H1 (cell line): ENCODE data around the gene IP6K3. TPM values are rescaled to one million over a fixed set of nuclear protein-coding genes. Genes with fewer than 3 reads are reported as not detected.

Experiments
- CTCF ChIA-PET: fragments of 300-600 bp; sonication (Branson Sonifier 250); formaldehyde crosslinking; loops from one replicate; lab custom pipeline; 2021; ENCODE audit not compliant: partially characterized antibody; lab: Charles Lee
- POLR2A ChIA-PET: fragments of 300-600 bp; sonication (Branson Sonifier 250); formaldehyde crosslinking; loops from one replicate; lab custom pipeline; 2021; ENCODE audit warnings: inconsistent platforms; ENCODE audit not compliant: partially characterized antibody; lab: Charles Lee
- DNase-seq, 2 experiments: peaks; one replicate each; pipeline versions ENCODE4 v3.0.0 to v3.0.0-alpha.2; 2010 to 2022; ENCODE audit warnings: low spot score in 2 of 2, low read depth in 1 of 2, mixed read lengths in 1 of 2
- FAIRE-seq: peaks from 2 replicates; lab custom pipeline; 2011; peaks lifted over from hg19 to GRCh38; lab: Jason Lieb, UNC
- H2AFZ ChIP-seq: 2 replicates; pipeline ENCODE4 v1.8.1; 2012; ENCODE audit warnings: low read length, inconsistent platforms
- H2AK5ac ChIP-seq: 2 replicates; pipeline ENCODE4 v1.6.1; 2013; ENCODE audit warnings: low read depth, low read length
- H2BK120ac ChIP-seq: replicated peaks from 2 replicates; pipeline ENCODE3; 2013; ENCODE audit warnings: low read depth, low read length, inconsistent platforms
- H2BK12ac ChIP-seq: 2 replicates; pipeline ENCODE4 v1.6.1; 2013; ENCODE audit warnings: low read depth, low read length
- H2BK15ac ChIP-seq: 2 replicates; pipeline ENCODE4 v1.6.1; 2013; ENCODE audit warnings: low read length
- H2BK20ac ChIP-seq: 2 replicates; pipeline ENCODE4 v1.6.1; 2013; ENCODE audit warnings: low read length
- H2BK5ac ChIP-seq: 2 replicates; pipeline ENCODE4 v1.6.1; 2013; ENCODE audit warnings: low read depth, low read length
- H3K14ac ChIP-seq: 2 replicates; pipeline ENCODE4 v1.6.1; 2013; ENCODE audit warnings: inconsistent platforms; ENCODE audit not compliant: insufficient read length
- H3K18ac ChIP-seq: 2 replicates; pipeline ENCODE4 v1.6.1; 2013; ENCODE audit warnings: low read length; ENCODE audit errors: extremely low read depth
- H3K23ac ChIP-seq: 2 replicates; pipeline ENCODE4 v1.6.1; 2013; ENCODE audit warnings: inconsistent platforms; ENCODE audit not compliant: insufficient read length
- H3K23me2 ChIP-seq: 2 replicates; pipeline ENCODE4 v1.6.1; 2013; ENCODE audit warnings: low read depth, low read length
- H3K27ac ChIP-seq: 2 replicates; pipeline ENCODE4 v1.6.1; 2011; ENCODE audit warnings: low read depth, low read length, inconsistent platforms
- H3K27me3 ChIP-seq, 4 experiments: replicated peaks in 1 of 4; 1 replicate in 1 of 4; 2 replicates in 3 of 4; pipeline versions ENCODE4 v1.6.1 to v1.8.1; 2011 to 2013; ENCODE audit warnings: low read length in 3 of 4, mild to moderate bottlenecking in 3 of 4, inconsistent platforms in 2 of 4, mixed read lengths in 2 of 4, moderate library complexity in 1 of 4; ENCODE audit not compliant: control insufficient read depth in 3 of 4, insufficient read depth in 3 of 4; ENCODE audit errors: extremely low read depth in 1 of 4
- H3K36me3 ChIP-seq, 4 experiments: 2 replicates each; pipeline versions ENCODE4 v1.6.1 to v1.8.1; 2011 to 2013; ENCODE audit warnings: mild to moderate bottlenecking in 4 of 4, low read length in 3 of 4, moderate library complexity in 2 of 4, control low read depth in 1 of 4, inconsistent platforms in 1 of 4; ENCODE audit not compliant: insufficient read depth in 4 of 4, control insufficient read depth in 2 of 4
- H3K4ac ChIP-seq: replicated peaks from 2 replicates; pipeline ENCODE3; 2013; ENCODE audit warnings: low read length, low read depth, mixed read lengths, inconsistent platforms; ENCODE audit not compliant: insufficient read length
- H3K4me1 ChIP-seq, 4 experiments: replicated peaks in 1 of 4; 1 replicate in 1 of 4; 2 replicates in 3 of 4; pipeline versions ENCODE4 v1.6.1 to v1.8.1; 2011 to 2013; ENCODE audit warnings: low read length in 3 of 4, inconsistent platforms in 2 of 4, mixed read lengths in 1 of 4; ENCODE audit not compliant: insufficient read depth in 4 of 4, control insufficient read depth in 3 of 4
- H3K4me2 ChIP-seq, 2 experiments: 2 replicates each; pipeline versions ENCODE4 v1.6.1 to v1.8.1; 2011 to 2013; ENCODE audit warnings: low read depth in 2 of 2, low read length in 2 of 2, control low read depth in 1 of 2, inconsistent platforms in 1 of 2, mild to moderate bottlenecking in 1 of 2; ENCODE audit not compliant: insufficient read depth in 1 of 2
- H3K4me3 ChIP-seq, 4 experiments: fragments of 200-600, 300-600 bp in 1 of 4; sonication (generic), shearing (Covaris generic), sonication (Bioruptor Twin) in 1 of 4; 2 replicates each; pipeline versions ENCODE4 v1.5.1 to v1.8.1; 2011 to 2016; ENCODE audit warnings: low read length in 4 of 4, low read depth in 3 of 4, control low read depth in 2 of 4, inconsistent platforms in 2 of 4, mild to moderate bottlenecking in 2 of 4, mixed read lengths in 1 of 4, moderate library complexity in 1 of 4; ENCODE audit not compliant: insufficient read depth in 2 of 4; ENCODE audit errors: extremely low read depth in 1 of 4
- H3K56ac ChIP-seq: replicated peaks from 2 replicates; pipeline ENCODE3; 2013; ENCODE audit warnings: low read depth, mild to moderate bottlenecking, mixed read lengths, low read length, inconsistent platforms; ENCODE audit not compliant: insufficient read length
- H3K79me1 ChIP-seq: 2 replicates; pipeline ENCODE4 v1.6.1; 2013; ENCODE audit warnings: low read depth, low read length, control low read depth
- H3K79me2 ChIP-seq, 2 experiments: 2 replicates each; pipeline versions ENCODE4 v1.6.1 to v1.8.1; 2012 to 2013; ENCODE audit warnings: low read length in 2 of 2, mild to moderate bottlenecking in 2 of 2, inconsistent platforms in 1 of 2; ENCODE audit not compliant: insufficient read depth in 2 of 2, control insufficient read depth in 1 of 2
- H3K9ac ChIP-seq, 4 experiments: replicated peaks in 1 of 4; 1 replicate in 1 of 4; 2 replicates in 3 of 4; pipeline versions ENCODE4 v1.6.1 to v1.8.1; 2011 to 2013; ENCODE audit warnings: low read depth in 3 of 4, low read length in 3 of 4, control low read depth in 2 of 4, mild to moderate bottlenecking in 2 of 4, moderate library complexity in 2 of 4, inconsistent platforms in 1 of 4; ENCODE audit errors: extremely low read depth in 1 of 4
- H3K9me3 ChIP-seq, 2 experiments: 2 replicates each; pipeline versions ENCODE4 v1.6.1 to v1.8.1; 2012 to 2013; ENCODE audit warnings: mild to moderate bottlenecking in 2 of 2, moderate library complexity in 2 of 2, control low read depth in 1 of 2, inconsistent platforms in 1 of 2, low read depth in 1 of 2, low read length in 1 of 2, mixed read lengths in 1 of 2; ENCODE audit not compliant: insufficient read depth in 2 of 2
- H4K20me1 ChIP-seq, 2 experiments: replicated peaks in 1 of 2; 2 replicates each; pipeline versions ENCODE3 to v1.8.1; 2011 to 2013; ENCODE audit warnings: inconsistent platforms in 2 of 2, low read length in 2 of 2, mild to moderate bottlenecking in 1 of 2; ENCODE audit not compliant: insufficient read depth in 2 of 2, control insufficient read depth in 1 of 2
- H4K5ac ChIP-seq: 2 replicates; pipeline ENCODE4 v1.6.1; 2013; ENCODE audit warnings: low read length, low read depth, mixed read lengths, inconsistent platforms; ENCODE audit not compliant: insufficient read length
- H4K8ac ChIP-seq: 2 replicates; pipeline ENCODE4 v1.8.0; 2013; ENCODE audit warnings: mild to moderate bottlenecking, moderate library complexity, low read length, inconsistent platforms; ENCODE audit not compliant: insufficient read depth; ENCODE audit errors: extremely low read depth
- H4K91ac ChIP-seq: replicated peaks from 2 replicates; pipeline ENCODE3; 2013; ENCODE audit warnings: low read length, mixed read lengths, inconsistent platforms; ENCODE audit not compliant: insufficient read length
- BCL11A ChIP-seq, 2 experiments: IDR thresholded peaks; one replicate each; pipeline ENCODE4 v1.6.1; 2011; ENCODE audit warnings: low read depth in 2 of 2, low read length in 2 of 2, mild to moderate bottlenecking in 2 of 2
- HDAC2 ChIP-seq, 2 experiments: fragments of 300-600 bp in 1 of 2; sonication (generic) in 1 of 2; IDR thresholded peaks; 2 replicates each; pipeline ENCODE4 v1.6.1; 2011 to 2012; ENCODE audit warnings: low read depth in 2 of 2, low read length in 2 of 2, mild to moderate bottlenecking in 2 of 2, moderate library complexity in 2 of 2, borderline replicate concordance in 1 of 2, inconsistent platforms in 1 of 2
- HDAC6 ChIP-seq: IDR thresholded peaks from one replicate; pipeline ENCODE4 v1.7.1; 2012; ENCODE audit warnings: low read depth, mild to moderate bottlenecking, inconsistent platforms, low read length, moderate library complexity
- KDM5A ChIP-seq: fragments of 200-600 bp; IDR thresholded peaks from 2 replicates; pipeline ENCODE4 v1.7.1; 2012; ENCODE audit warnings: mild to moderate bottlenecking, low read length, inconsistent platforms, mixed read lengths
- MAFK ChIP-seq: IDR thresholded peaks from 2 replicates; pipeline ENCODE4 v1.6.1; 2012; ENCODE audit warnings: low read depth, mild to moderate bottlenecking, improper control_type of control experiment, low read length
- RBBP5 ChIP-seq: IDR thresholded peaks from 2 replicates; pipeline ENCODE4 v1.7.1; 2012; ENCODE audit warnings: low read depth, mild to moderate bottlenecking, inconsistent platforms, low read length, moderate library complexity, borderline replicate concordance
- RXRA ChIP-seq: IDR thresholded peaks from 2 replicates; pipeline ENCODE4 v1.6.1; 2011; ENCODE audit warnings: low read depth, mild to moderate bottlenecking, low read length, moderate library complexity; ENCODE audit not compliant: insufficient read depth
- SIX5 ChIP-seq: IDR thresholded peaks from 2 replicates; pipeline ENCODE4 v1.6.1; 2011; ENCODE audit warnings: mild to moderate bottlenecking, low read depth, low read length
- YY1 ChIP-seq: IDR thresholded peaks from 2 replicates; pipeline ENCODE4 v1.6.1; 2011; ENCODE audit warnings: low read depth, mild to moderate bottlenecking, low read length
- ZNF274 ChIP-seq: IDR thresholded peaks from 2 replicates; pipeline ENCODE4 v1.7.0; 2012; ENCODE audit warnings: low read length, borderline replicate concordance; ENCODE audit errors: extremely low read depth
- WGBS, 2 experiments: shearing (Covaris generic) in 1 of 2; methylation state at CpG; one replicate each; pipeline versions ENCODE4 v1.1.6 to v1.1.7; 2013 to 2015; ENCODE audit warnings: low lambda C conversion rate in 2 of 2, mixed read lengths in 2 of 2, inconsistent platforms in 1 of 2, low coverage in 1 of 2, missing lambda C conversion rate in 1 of 2; ENCODE audit not compliant: insufficient replicate concordance in 2 of 2, insufficient coverage in 1 of 2, insufficient read length in 1 of 2; ENCODE audit errors: extremely low coverage in 1 of 2, missing lambda C conversion rate in 1 of 2; 5-methylcytosine and 5-hydroxymethylcytosine counted together
- polyA plus RNA-seq, 7 experiments: library from polyadenylated mRNA; depleted of rRNA in 3 of 7; stranded (reverse) in 5 of 7; unstranded in 2 of 7; fragments of >200 nt in 5 of 7; fragments of 200-250 nt in 2 of 7; gene quantifications; 1 replicate in 5 of 7; 2 replicates in 1 of 7; 4 replicates in 1 of 7; pipeline versions ENCODE4 v1.2.1 to v1.2.3, GENCODE V29; 2011 to 2013; ENCODE audit warnings: missing spikeins in 2 of 7, mixed read lengths in 2 of 7
- total RNA-seq: library from RNA; stranded (reverse); fragmentation: NEBNext Ultra II Directional; extraction: Animal tissue kit (Norgen Biotek cat#: 25700); gene quantifications from 2 replicates; pipeline ENCODE4 v1.2.1, GENCODE V29; 2021

Gene IP6K3
- total and polyA plus RNA-seq, 2 of the 8 experiments (the other 6 are each of a cell fraction or from before 2014, with no cell fraction given), result 0.22 to 0.73 TPM

- POLR2A ChIA-PET, result interaction anchor here (1.4 to 1.8 kb wide), 2 partner anchors 13 to 16 kb away, joined by 3 to 7 read pairs; partner anchors contain the start of gene UQCC2
- Histone ChIP-seq H2BK120ac (no peak overlapping the region), H3K14ac (no peak overlapping the region), H2BK12ac (no peak overlapping the region), H4K5ac (no peak overlapping the region), H3K36me3 (no peaks in the 10 kb centered on the region), H3K4me1 (peaks cover 3 to 8% (median 4%) of the 10 kb centered on the region in 4 experiments; a peak in 6 of 7 replicates), H4K91ac (no peak overlapping the region), H3K4me2 (no peak overlapping the region), H3K18ac (no peak overlapping the region; the same call in 1 of the 2 replicates), H2BK15ac (no peak overlapping the region), H3K4me3 (no peak overlapping the region), H2BK20ac (no peak overlapping the region), H3K79me1 (no peaks in the 10 kb centered on the region), H3K23me2 (no peaks in the 10 kb centered on the region), H4K20me1 (no peaks in the 10 kb centered on the region), H3K79me2 (no peaks in the 10 kb centered on the region), H3K4ac (no peak overlapping the region), H3K27me3 (peaks cover 0 to 6% (median 0%) of the 10 kb centered on the region in 4 experiments; a peak in 3 of 7 replicates), H3K9me3 (no peaks in the 10 kb centered on the region; a peak in 1 of 4 replicates), H3K27ac (no peak overlapping the region), H3K23ac (no peak overlapping the region), H3K9ac (no peak overlapping the region), H2AFZ (no peak overlapping the region), H2BK5ac (no peak overlapping the region), H4K8ac (no peak overlapping the region), H3K56ac (no peak overlapping the region), H2AK5ac (no peak overlapping the region)
- 87% methylated on average over 4 of the region's 7 CpGs; no CpG with 5 or more reads in 1 of the 2 experiments for WGBS, 2 experiments
- CTCF ChIA-PET, result interaction anchor here (1.0 to 1.7 kb wide), 4 partner anchors 10 to 232 kb away, joined by 3 read pairs; no protein-coding TSS in a partner anchor
- no peak for DNase-seq
- no peak for FAIRE-seq
- TF ChIP-seq YY1 (no peak), HDAC6 (no peak), KDM5A (no peak), MAFK (no peak), RXRA (no peak), BCL11A (IDR thresholded peaks at IDR 0.05; ENCODE audit: low read depth in 2 of 2, low read length in 2 of 2) (no peak), ZNF274 (no peak), SIX5 (no peak), RBBP5 (no peak), HDAC2 (IDR thresholded peaks at IDR 0.05; ENCODE audit: borderline replicate concordance in 1 of 2, low read depth in 2 of 2, low read length in 2 of 2) (no peak)
Measured at GRCh38 chr6:33727126-33727525, 19.6 kb downstream of the IP6K3 start.
